Astrocyte of the spinal cord (primary cell): Measurements from ENCODE around the gene OR1F1.
"Not testable (repeated sequence)": the region's sequence is repeated elsewhere in the genome, so short reads cannot be mapped to it uniquely, and the experiment has no call there.

ENCODE experiments used
- DNase-seq: peaks from one replicate; pipeline ENCODE4 v3.0.0; 2011; ENCODE audit warnings: low read depth, low spot score
- H3K4me3 ChIP-seq: 2 replicates; pipeline ENCODE4 v1.5.1; 2011; ENCODE audit warnings: low read depth, mild to moderate bottlenecking, low read length, moderate library complexity
- in situ Hi-C: cut with HindIII; loops from 2 replicates; pipeline ENCODE4 v1.10.0; 2017; ENCODE audit warnings: low sequenced_read_pairs
- TF ChIP-seq, protein P1 (sequence below): IDR thresholded peaks from 2 replicates; pipeline ENCODE4 v1.5.1; 2012; ENCODE audit warnings: low read depth, mild to moderate bottlenecking, low read length, inconsistent platforms

The OR1F1 gene

DNA sequence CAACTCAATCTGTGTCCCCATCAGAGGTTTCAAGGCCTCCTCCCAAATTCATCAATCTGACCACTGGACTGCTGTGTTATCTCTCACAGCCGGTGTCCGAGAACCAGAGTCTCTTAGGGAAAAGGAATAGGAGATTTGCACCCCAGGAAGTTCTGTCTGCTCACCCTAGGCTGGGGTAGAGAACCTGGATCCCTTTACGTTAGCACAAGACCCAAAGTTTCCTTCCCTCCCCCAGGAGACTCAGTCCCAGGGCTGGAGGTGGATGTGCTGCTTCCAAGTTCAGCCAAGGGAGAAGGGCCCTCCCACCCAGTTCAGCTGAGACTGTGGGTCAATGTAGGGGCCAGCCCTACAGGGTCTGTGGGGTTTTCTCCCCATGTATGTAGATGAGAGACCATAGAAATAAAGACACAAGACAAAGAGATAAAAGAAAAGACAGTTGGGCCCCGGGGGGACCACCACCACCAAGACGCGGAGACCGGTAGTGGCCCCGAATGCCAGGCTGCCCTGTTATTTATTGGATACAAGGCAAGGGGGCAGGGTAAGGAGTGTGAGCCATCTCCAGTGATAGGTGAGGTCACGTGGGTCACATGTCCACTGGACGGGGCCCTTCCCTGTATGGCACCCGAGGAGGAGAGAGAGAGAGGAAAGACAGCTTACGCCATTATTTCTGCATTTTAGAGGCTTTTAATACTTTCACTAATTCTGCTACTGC is 22.7 kb upstream of the OR1F1 start:
- TF ChIP-seq, protein P1, sequence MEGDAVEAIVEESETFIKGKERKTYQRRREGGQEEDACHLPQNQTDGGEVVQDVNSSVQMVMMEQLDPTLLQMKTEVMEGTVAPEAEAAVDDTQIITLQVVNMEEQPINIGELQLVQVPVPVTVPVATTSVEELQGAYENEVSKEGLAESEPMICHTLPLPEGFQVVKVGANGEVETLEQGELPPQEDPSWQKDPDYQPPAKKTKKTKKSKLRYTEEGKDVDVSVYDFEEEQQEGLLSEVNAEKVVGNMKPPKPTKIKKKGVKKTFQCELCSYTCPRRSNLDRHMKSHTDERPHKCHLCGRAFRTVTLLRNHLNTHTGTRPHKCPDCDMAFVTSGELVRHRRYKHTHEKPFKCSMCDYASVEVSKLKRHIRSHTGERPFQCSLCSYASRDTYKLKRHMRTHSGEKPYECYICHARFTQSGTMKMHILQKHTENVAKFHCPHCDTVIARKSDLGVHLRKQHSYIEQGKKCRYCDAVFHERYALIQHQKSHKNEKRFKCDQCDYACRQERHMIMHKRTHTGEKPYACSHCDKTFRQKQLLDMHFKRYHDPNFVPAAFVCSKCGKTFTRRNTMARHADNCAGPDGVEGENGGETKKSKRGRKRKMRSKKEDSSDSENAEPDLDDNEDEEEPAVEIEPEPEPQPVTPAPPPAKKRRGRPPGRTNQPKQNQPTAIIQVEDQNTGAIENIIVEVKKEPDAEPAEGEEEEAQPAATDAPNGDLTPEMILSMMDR = no peak
- H3K4me3 ChIP-seq = no peak overlapping the region
- in situ Hi-C loops = no loop called here

GRCh38 chr16:3166505-3166886 is 21.5 kb upstream of the OR1F1 start:
- H3K4me3 ChIP-seq = no peak overlapping the region
- TF ChIP-seq, protein P1 = no peak
- DNase-seq = no peak
- in situ Hi-C loops = no loop called here

More for the DNA sequence above, 22.7 kb upstream of the OR1F1 start:
- DNase-seq = no peak

DNA sequence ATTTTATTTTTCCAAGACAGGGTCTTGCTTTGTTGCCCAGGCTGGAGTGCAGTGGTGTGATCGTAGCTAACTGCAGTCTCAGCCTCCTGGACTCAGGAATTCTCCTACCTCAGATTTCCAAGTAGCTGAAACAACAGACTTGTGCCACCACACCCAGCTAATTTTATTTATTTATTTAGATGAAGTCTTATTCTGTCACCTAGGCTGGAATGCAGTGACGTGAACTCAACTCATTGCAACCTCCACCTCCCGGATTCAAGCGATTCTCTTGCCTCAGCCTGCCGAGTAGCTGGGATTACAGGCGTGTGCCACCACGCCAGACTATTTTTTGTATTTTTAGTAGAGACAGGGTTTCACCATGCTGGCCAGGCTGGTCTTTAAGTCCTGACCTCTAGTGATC is 19.3 kb upstream of the OR1F1 start:
- in situ Hi-C loops, H3K4me3 ChIP-seq, DNase-seq: not testable (repeated sequence)

- no peak for DNase-seq
- in situ Hi-C loops = no loop called here
- TF ChIP-seq, protein P1 = no peak
- peak overlapping the region; percentile 6 for H3K4me3 ChIP-seq
Measured at GRCh38 chr16:3170440-3171180, 17.4 kb upstream of the OR1F1 start.

DNA sequence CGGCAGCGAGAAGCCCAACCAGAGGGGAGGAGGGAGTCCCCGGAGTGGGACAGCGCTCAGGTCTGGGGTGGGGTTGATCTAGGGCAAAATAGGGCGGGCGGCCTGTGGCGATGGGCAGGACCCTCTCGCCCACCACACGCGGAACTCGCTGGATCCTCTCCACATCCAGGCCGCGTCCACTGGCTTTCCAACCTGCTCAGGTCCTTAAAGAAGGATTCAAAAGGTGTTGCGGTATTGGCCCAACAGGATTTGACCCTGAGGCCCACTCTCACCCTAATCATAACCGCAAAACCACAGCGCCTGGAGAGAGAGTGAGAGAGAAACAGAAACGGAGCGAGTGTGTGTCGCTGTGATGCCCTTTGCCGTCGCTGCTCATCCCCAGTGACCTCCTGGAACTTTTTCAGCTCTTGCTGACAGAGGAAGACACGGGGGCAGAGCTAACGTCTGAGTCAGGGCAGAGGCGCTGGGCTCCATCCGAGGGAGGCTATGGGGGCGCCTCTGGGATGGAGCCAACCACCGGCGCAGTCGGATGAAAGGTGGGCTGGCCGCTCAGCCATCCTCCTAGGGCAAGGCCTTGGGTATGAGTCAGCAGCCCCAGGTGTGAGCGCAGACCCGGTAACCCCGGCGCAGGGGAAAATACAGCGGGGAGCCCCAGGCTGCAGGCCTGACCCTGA is 16.7 kb upstream of the OR1F1 start:
- peak overlapping the region; percentile 6 for H3K4me3 ChIP-seq
- no peak for DNase-seq
- in situ Hi-C loops = no loop called here
- TF ChIP-seq, protein P1 = no peak

- no peak for DNase-seq
- no peak overlapping the region for H3K4me3 ChIP-seq
- TF ChIP-seq, protein P1 = no peak
- in situ Hi-C loops = no loop called here
Measured at GRCh38 chr16:3171855-3172593, 16.0 kb upstream of the OR1F1 start.
